ENCODE results near the gene ZNF180. TPM values are rescaled to one million over a fixed set of nuclear protein-coding genes. Genes with fewer than 3 reads are reported as not detected.

Gene ZNF180
- total and polyA plus RNA-seq, 9 donors, result 4.8 to 10.2 (median 6.5) TPM

- H3K27me3 ChIP-seq (ENCODE audit: control insufficient read depth, insufficient read depth, low read length), result no peaks in the 10 kb centered on the region
- H3K4me3 ChIP-seq (ENCODE audit: low read length), result no peak overlapping the region
- no peaks in the 10 kb centered on the region for H3K9me3 ChIP-seq (replicated peaks; ENCODE audit: control insufficient read depth, low read depth, low read length)
- WGBS (ENCODE audit: insufficient coverage), result 83% methylated on average over 5 of the region's 5 CpGs
- no peaks in the 10 kb centered on the region for H3K4me1 ChIP-seq (ENCODE audit: control insufficient read depth, insufficient read depth, low read length)
- H3K36me3 ChIP-seq (ENCODE audit: control insufficient read depth, insufficient read depth, low read length), result no peaks in the 10 kb centered on the region
- no peak overlapping the region for H3K27ac ChIP-seq (ENCODE audit: low read length)
- DNase-seq, result no peak
These were observed 32.5 kb upstream of the ZNF180 start for GRCh38 chr19:44532819-44533218.

- no peaks in the 10 kb centered on the region for H3K36me3 ChIP-seq (ENCODE audit: control insufficient read depth, insufficient read depth, low read length)
- WGBS (ENCODE audit: insufficient coverage), result 61% methylated on average over 5 of the region's 6 CpGs
- no peaks in the 10 kb centered on the region for H3K4me1 ChIP-seq (ENCODE audit: control insufficient read depth, insufficient read depth, low read length)
- no peak overlapping the region for H3K4me3 ChIP-seq (ENCODE audit: low read length)
- no peak for DNase-seq
- no peaks in the 10 kb centered on the region for H3K27me3 ChIP-seq (ENCODE audit: control insufficient read depth, insufficient read depth, low read length)
- no peaks in the 10 kb centered on the region for H3K9me3 ChIP-seq (replicated peaks; ENCODE audit: control insufficient read depth, low read depth, low read length)
- no peak overlapping the region for H3K27ac ChIP-seq (ENCODE audit: low read length)
These were observed 30.5 kb upstream of the ZNF180 start for GRCh38 chr19:44530777-44531176.

- Histone ChIP-seq H3K27ac (ENCODE audit: low read length) (no peak within 1 kb of the TSS), H3K4me3 (ENCODE audit: low read length) (no peak within 1 kb of the TSS), H3K27me3 (ENCODE audit: control insufficient read depth, insufficient read depth, low read length) (peaks cover 2% of the 10 kb centered on the region), H3K36me3 (ENCODE audit: control insufficient read depth, insufficient read depth, low read length) (no peaks in the 10 kb centered on the region), H3K9me3 (replicated peaks; ENCODE audit: control insufficient read depth, low read depth, low read length) (no peaks in the 10 kb centered on the region), H3K4me1 (ENCODE audit: control insufficient read depth, insufficient read depth, low read length) (no peaks in the 10 kb centered on the region)
- WGBS (ENCODE audit: insufficient coverage), result 68% methylated on average over 4 of the region's 9 CpGs
- no peak for DNase-seq
These were observed 29.2 kb upstream of the ZNF180 start, which contains the start of gene CEACAM20 for GRCh38 chr19:44529536-44529935. CEACAM20 (minus strand) TSS chr19:44529675; CDS start chr19:44529509, 166 bp downstream.

- no peaks in the 10 kb centered on the region for H3K36me3 ChIP-seq (ENCODE audit: control insufficient read depth, insufficient read depth, low read length)
- 77% methylated on average over 7 of the region's 7 CpGs for WGBS (ENCODE audit: insufficient coverage)
- H3K27ac ChIP-seq (ENCODE audit: low read length), result no peak overlapping the region
- H3K4me1 ChIP-seq (ENCODE audit: control insufficient read depth, insufficient read depth, low read length), result no peaks in the 10 kb centered on the region
- no peak overlapping the region for H3K4me3 ChIP-seq (ENCODE audit: low read length)
- DNase-seq, result no peak
- H3K27me3 ChIP-seq (ENCODE audit: control insufficient read depth, insufficient read depth, low read length), result peaks cover 2% of the 10 kb centered on the region
- H3K9me3 ChIP-seq (replicated peaks; ENCODE audit: control insufficient read depth, low read depth, low read length), result no peaks in the 10 kb centered on the region
These were observed 27.2 kb upstream of the ZNF180 start for GRCh38 chr19:44527554-44527953.

GRCh38 chr19:44525721-44526430 is 25.6 kb upstream of the ZNF180 start:
- Histone ChIP-seq H3K4me1 (ENCODE audit: control insufficient read depth, insufficient read depth, low read length) (no peaks in the 10 kb centered on the region), H3K9me3 (replicated peaks; ENCODE audit: control insufficient read depth, low read depth, low read length) (no peaks in the 10 kb centered on the region), H3K4me3 (ENCODE audit: low read length) (no peak overlapping the region), H3K27me3 (ENCODE audit: control insufficient read depth, insufficient read depth, low read length) (peaks cover 2% of the 10 kb centered on the region), H3K27ac (ENCODE audit: low read length) (no peak overlapping the region), H3K36me3 (ENCODE audit: control insufficient read depth, insufficient read depth, low read length) (no peaks in the 10 kb centered on the region)
- 36% methylated on average over 3 of the region's 4 CpGs for WGBS (ENCODE audit: insufficient coverage)
- no peak for DNase-seq

- 90% methylated on average over 2 of the region's 2 CpGs for WGBS (ENCODE audit: insufficient coverage)
- Histone ChIP-seq H3K9me3 (replicated peaks; ENCODE audit: control insufficient read depth, low read depth, low read length) (no peaks in the 10 kb centered on the region), H3K4me1 (ENCODE audit: control insufficient read depth, insufficient read depth, low read length) (no peaks in the 10 kb centered on the region), H3K27ac (ENCODE audit: low read length) (no peak overlapping the region), H3K4me3 (ENCODE audit: low read length) (no peak overlapping the region), H3K27me3 (ENCODE audit: control insufficient read depth, insufficient read depth, low read length) (peaks cover 2% of the 10 kb centered on the region), H3K36me3 (ENCODE audit: control insufficient read depth, insufficient read depth, low read length) (no peaks in the 10 kb centered on the region)
- no peak for DNase-seq
These were observed 21.0 kb upstream of the ZNF180 start for GRCh38 chr19:44521370-44521769.

GRCh38 chr19:44517146-44517545 is 16.8 kb upstream of the ZNF180 start:
- Histone ChIP-seq H3K4me3 (ENCODE audit: low read length) (no peak overlapping the region), H3K27ac (ENCODE audit: low read length) (no peak overlapping the region), H3K36me3 (ENCODE audit: control insufficient read depth, insufficient read depth, low read length) (no peaks in the 10 kb centered on the region), H3K4me1 (ENCODE audit: control insufficient read depth, insufficient read depth, low read length) (no peaks in the 10 kb centered on the region), H3K27me3 (ENCODE audit: control insufficient read depth, insufficient read depth, low read length) (no peaks in the 10 kb centered on the region), H3K9me3 (replicated peaks; ENCODE audit: control insufficient read depth, low read depth, low read length) (no peaks in the 10 kb centered on the region)
- no peak for DNase-seq
- 72% methylated on average over 6 of the region's 7 CpGs for WGBS (ENCODE audit: insufficient coverage)

GRCh38 chr19:44515907-44516306 is 15.6 kb upstream of the ZNF180 start:
- no peaks in the 10 kb centered on the region for H3K36me3 ChIP-seq (ENCODE audit: control insufficient read depth, insufficient read depth, low read length)
- no peaks in the 10 kb centered on the region for H3K9me3 ChIP-seq (replicated peaks; ENCODE audit: control insufficient read depth, low read depth, low read length)
- H3K27ac ChIP-seq (ENCODE audit: low read length), result no peak overlapping the region
- no peaks in the 10 kb centered on the region for H3K27me3 ChIP-seq (ENCODE audit: control insufficient read depth, insufficient read depth, low read length)
- no peak for DNase-seq
- H3K4me1 ChIP-seq (ENCODE audit: control insufficient read depth, insufficient read depth, low read length), result no peaks in the 10 kb centered on the region
- H3K4me3 ChIP-seq (ENCODE audit: low read length), result no peak overlapping the region
- no CpG with 5 or more reads among the region's 1 CpG for WGBS (ENCODE audit: insufficient coverage)

- H3K36me3 ChIP-seq (ENCODE audit: control insufficient read depth, insufficient read depth, low read length), result no peaks in the 10 kb centered on the region
- no peak for DNase-seq
These were observed 14.7 kb upstream of the ZNF180 start for GRCh38 chr19:44515031-44515430.

GRCh38 chr19:44512326-44513298 is 12.3 kb upstream of the ZNF180 start:
- no peak for DNase-seq
- Histone ChIP-seq H3K4me1 (ENCODE audit: control insufficient read depth, insufficient read depth, low read length) (no peaks in the 10 kb centered on the region), H3K4me3 (ENCODE audit: low read length) (no peak overlapping the region), H3K27me3 (ENCODE audit: control insufficient read depth, insufficient read depth, low read length) (no peaks in the 10 kb centered on the region), H3K27ac (ENCODE audit: low read length) (no peak overlapping the region), H3K9me3 (replicated peaks; ENCODE audit: control insufficient read depth, low read depth, low read length) (no peaks in the 10 kb centered on the region), H3K36me3 (ENCODE audit: control insufficient read depth, insufficient read depth, low read length) (no peaks in the 10 kb centered on the region)
- WGBS (ENCODE audit: insufficient coverage), result 96% methylated on average over 3 of the region's 12 CpGs

More at GRCh38 chr19:44515031-44515430, 14.7 kb upstream of the ZNF180 start:
- Histone ChIP-seq H3K27me3 (ENCODE audit: control insufficient read depth, insufficient read depth, low read length) (no peaks in the 10 kb centered on the region), H3K9me3 (replicated peaks; ENCODE audit: control insufficient read depth, low read depth, low read length) (no peaks in the 10 kb centered on the region), H3K27ac (ENCODE audit: low read length) (no peak overlapping the region), H3K4me3 (ENCODE audit: low read length) (no peak overlapping the region), H3K4me1 (ENCODE audit: control insufficient read depth, insufficient read depth, low read length) (no peaks in the 10 kb centered on the region)
- no CpG with 5 or more reads among the region's 3 CpGs for WGBS (ENCODE audit: insufficient coverage)
